GM12878 (cell line): Measurements from ENCODE around the gene UGT3A2. TPM values are rescaled to one million over a fixed set of nuclear protein-coding genes. Genes with fewer than 3 reads are reported as not detected.

Experiments
- ATAC-seq: fragments of 200-7000 bp; cut with Tn5 transposase; 3 replicates; pipeline ENCODE4 v1.9.1; 2020; ENCODE audit warnings: mild to moderate bottlenecking, moderate library complexity
- BruUV-seq: library from RNA; stranded (reverse); fragments of 400-500 nt; replicated peaks from 2 replicates; lab custom pipeline; 2021; lab: Mats Ljungman, UMichigan
- CTCF ChIA-PET: fragments of 300-600 bp; sonication (Branson Sonifier 250); formaldehyde crosslinking; extraction: SDS; loops from one replicate; lab custom pipeline; 2021; ENCODE audit warnings: inconsistent platforms; lab: Yijun Ruan, JAX
- POLR2A ChIA-PET: fragments of 350-600 bp; formaldehyde crosslinking; extraction: SDS; loops from one replicate; lab custom pipeline; 2021; ENCODE audit warnings: inconsistent platforms; lab: Charles Lee
- RAD21 ChIA-PET: fragments of 300-600 bp; sonication (Branson Sonifier 250); formaldehyde crosslinking; loops from one replicate; lab custom pipeline; 2023; ENCODE audit warnings: antibody characterized with exemption; ENCODE audit not compliant: unreplicated experiment; lab: Charles Lee
- SMC1A ChIA-PET: fragments of 300-600 bp; sonication (Branson Sonifier 250); formaldehyde crosslinking; loops from one replicate; lab custom pipeline; 2023; ENCODE audit not compliant: unreplicated experiment, uncharacterized antibody; lab: Charles Lee
- DNase-seq: peaks from one replicate; pipeline ENCODE4 v3.0.0-alpha.2; 2011; ENCODE audit warnings: low read depth, low spot score
- FAIRE-seq: peaks from 3 replicates; lab custom pipeline; 2011; peaks lifted over from hg19 to GRCh38; lab: Jason Lieb, UNC
- H2AFZ ChIP-seq: 2 replicates; pipeline ENCODE4 v1.6.0; 2011; ENCODE audit warnings: low read depth, low read length, control low read depth; ENCODE audit not compliant: control insufficient read depth
- H3K27ac ChIP-seq: 2 replicates; pipeline ENCODE4 v1.5.1; 2011; ENCODE audit warnings: control low read depth; ENCODE audit not compliant: control insufficient read depth, insufficient read depth
- H3K27me3 ChIP-seq, 2 experiments: replicated peaks in 1 of 2; 2 replicates each; pipeline versions ENCODE4 v1.6.0 to v1.6.1; 2011; ENCODE audit warnings: low read length in 1 of 2; ENCODE audit not compliant: control insufficient read depth in 2 of 2, insufficient read depth in 2 of 2
- H3K36me3 ChIP-seq, 2 experiments: 2 replicates each; pipeline ENCODE4 v1.5.1; 2011; ENCODE audit warnings: low read length in 1 of 2; ENCODE audit not compliant: control insufficient read depth in 2 of 2, insufficient read depth in 2 of 2
- H3K4me1 ChIP-seq: 2 replicates; pipeline ENCODE4 v1.6.1; 2011; ENCODE audit warnings: mild to moderate bottlenecking, low read length, moderate library complexity, mixed read lengths; ENCODE audit not compliant: control insufficient read depth, insufficient read depth
- H3K4me2 ChIP-seq: 2 replicates; pipeline ENCODE4 v1.6.0; 2011; ENCODE audit warnings: control low read depth; ENCODE audit not compliant: control insufficient read depth, insufficient read depth
- H3K4me3 ChIP-seq: fragments of 200-600 bp; sonication (generic); 2 replicates; pipeline ENCODE4 v1.5.1; 2016
- H3K79me2 ChIP-seq: 2 replicates; pipeline ENCODE4 v1.6.0; 2011; ENCODE audit warnings: low read length; ENCODE audit not compliant: control insufficient read depth, insufficient read depth
- H3K9ac ChIP-seq: 2 replicates; pipeline ENCODE4 v1.8.0; 2011; ENCODE audit warnings: low read length, control low read depth, mixed read lengths; ENCODE audit not compliant: control insufficient read depth, insufficient read depth
- H3K9me3 ChIP-seq: replicated peaks from 3 replicates; pipeline ENCODE4 v1.5.1; 2011; ENCODE audit warnings: mild to moderate bottlenecking, low read length; ENCODE audit not compliant: control insufficient read depth, insufficient read depth
- H4K20me1 ChIP-seq: 2 replicates; pipeline ENCODE4 v1.6.0; 2011; ENCODE audit not compliant: control insufficient read depth, insufficient read depth
- ATF7 ChIP-seq: fragments of 450-650 bp; IDR thresholded peaks from 2 replicates; pipeline ENCODE4 v1.6.1; 2016; ENCODE audit warnings: low read depth, mild to moderate bottlenecking
- CHD4 ChIP-seq: fragments of 200-600 bp; sonication (generic); IDR thresholded peaks from 2 replicates; pipeline ENCODE4 v1.6.1; 2016; ENCODE audit warnings: mild to moderate bottlenecking
- FOXM1 ChIP-seq: IDR thresholded peaks from 2 replicates; pipeline ENCODE4 v1.6.1; 2012; ENCODE audit warnings: low read depth, mild to moderate bottlenecking, inconsistent platforms, low read length, moderate library complexity
- IRF4 ChIP-seq: IDR thresholded peaks from 2 replicates; pipeline ENCODE4 v1.6.1; 2011; ENCODE audit warnings: low read depth, low read length
- JUND ChIP-seq: IDR thresholded peaks from 2 replicates; pipeline ENCODE4 v1.6.1; 2012; ENCODE audit warnings: low read depth, mild to moderate bottlenecking, low read length, improper control_type of control experiment, moderate library complexity
- MYC ChIP-seq: IDR thresholded peaks from 2 replicates; pipeline ENCODE4 v1.6.1; 2011; ENCODE audit warnings: mild to moderate bottlenecking, low read length, moderate library complexity, inconsistent platforms; ENCODE audit not compliant: insufficient read depth, insufficient replicate concordance, insufficient read length, severe bottlenecking
- POLR2A ChIP-seq: IDR thresholded peaks from 2 replicates; pipeline ENCODE4 v1.6.1; 2011; ENCODE audit warnings: low read depth, mild to moderate bottlenecking, low read length
- POU2F2 ChIP-seq: IDR thresholded peaks from 3 replicates; pipeline ENCODE4 v1.6.1; 2011; ENCODE audit warnings: low read depth, mild to moderate bottlenecking, low read length, borderline replicate concordance
- SP1 ChIP-seq: IDR thresholded peaks from one replicate; pipeline ENCODE4 v1.6.1; 2011; ENCODE audit warnings: low read depth, low read length
- STAT1 ChIP-seq: fragments of 450-650 bp; conservative IDR thresholded peaks from 2 replicates; pipeline ENCODE4 v1.6.1; 2014; ENCODE audit warnings: antibody characterized with exemption, mild to moderate bottlenecking
- STAT3 ChIP-seq: IDR thresholded peaks from 2 replicates; pipeline ENCODE4 v1.6.1; 2011; ENCODE audit warnings: low read depth, low read length, improper control_type of control experiment
- SUPT20H ChIP-seq: IDR thresholded peaks from 2 replicates; pipeline ENCODE4 v1.6.1; 2011; ENCODE audit warnings: low read depth, mild to moderate bottlenecking, low read length, moderate library complexity, borderline replicate concordance; ENCODE audit not compliant: control insufficient read depth
- ZBED1 ChIP-seq: IDR thresholded peaks from 2 replicates; pipeline ENCODE4 v1.6.1; 2016; ENCODE audit warnings: borderline replicate concordance
- ZSCAN29 ChIP-seq: fragments of 450-650 bp; IDR thresholded peaks from 2 replicates; pipeline ENCODE4 v1.6.1; 2017; ENCODE audit warnings: mild to moderate bottlenecking, moderate library complexity
- WGBS: methylation state at CpG from one replicate; pipeline ENCODE4 v1.1.6; 2016; ENCODE audit warnings: low lambda C conversion rate; ENCODE audit not compliant: insufficient replicate concordance, insufficient coverage; ENCODE audit errors: missing lambda C conversion rate; 5-methylcytosine and 5-hydroxymethylcytosine counted together
- in situ Hi-C: fragments of 300-500 bp; cut with MboI; formaldehyde crosslinking; loops from 9 replicates; pipeline ENCODE4 v1.14.3; 2018; ENCODE audit warnings: mixed read lengths
- intact Hi-C: fragments of 100-400 bp; cut with micrococcal nuclease; formaldehyde crosslinking; loops from one replicate; pipeline ENCODE4 v1.14.2; 2022; ENCODE audit not compliant: unreplicated experiment
- polyA plus RNA-seq, 11 experiments: library from polyadenylated mRNA; depleted of rRNA in 4 of 11; unstranded in 6 of 11; stranded (reverse) in 5 of 11; fragments of >200 nt; fragmentation: Nextera tagmentation in 4 of 11; fragmentation: Illumina TruSeq in 1 of 11; extraction: Ambion mirVana in 4 of 11; extraction: Trizol in 1 of 11; gene quantifications; 1 replicate in 1 of 11; 2 replicates in 10 of 11; pipeline versions ENCODE4 v1.2.1 to v1.2.3, GENCODE V29; 2011 to 2016; ENCODE audit warnings: inconsistent platforms in 2 of 11, missing spikeins in 2 of 11, low read depth in 1 of 11
- total RNA-seq, 4 experiments: library from RNA; depleted of rRNA in 3 of 4; stranded (reverse); fragments of >200 nt in 3 of 4; fragmentation: Illumina TruSeq in 1 of 4; extraction: Trizol in 1 of 4; gene quantifications; 2 replicates each; pipeline versions ENCODE4 v1.2.1 to v1.2.3, GENCODE V29; 2013 to 2021
- TF ChIP-seq, protein P1 (sequence below): fragments of 450-650 bp; IDR thresholded peaks from 2 replicates; pipeline ENCODE4 v1.6.1; 2018; ENCODE audit warnings: mild to moderate bottlenecking, low read depth, moderate library complexity; ENCODE audit not compliant: partially characterized antibody
- TF ChIP-seq, protein P2 (sequence below), 3 experiments: IDR thresholded peaks in 2 of 3; conservative IDR thresholded peaks in 1 of 3; 2 replicates each; pipeline ENCODE4 v1.5.1; 2011; ENCODE audit warnings: low read depth in 3 of 3, low read length in 3 of 3, mild to moderate bottlenecking in 3 of 3, control low read depth in 2 of 3, moderate library complexity in 2 of 3, inconsistent platforms in 1 of 3, mixed read lengths in 1 of 3; ENCODE audit not compliant: control insufficient read depth in 2 of 3, insufficient read depth in 1 of 3; ENCODE audit errors: extremely low read depth in 1 of 3
- TF ChIP-seq, protein P3 (sequence below): fragments of 450-650 bp; IDR thresholded peaks from 2 replicates; pipeline ENCODE4 v1.6.1; 2014; ENCODE audit warnings: mild to moderate bottlenecking

Gene UGT3A2
- total and polyA plus RNA-seq, 10 of the 15 experiments (the other 5 are each of a cell fraction or from before 2014, with no cell fraction given) = 0.02 to 0.50 (median 0.09) TPM; not detected in 7

DNA sequence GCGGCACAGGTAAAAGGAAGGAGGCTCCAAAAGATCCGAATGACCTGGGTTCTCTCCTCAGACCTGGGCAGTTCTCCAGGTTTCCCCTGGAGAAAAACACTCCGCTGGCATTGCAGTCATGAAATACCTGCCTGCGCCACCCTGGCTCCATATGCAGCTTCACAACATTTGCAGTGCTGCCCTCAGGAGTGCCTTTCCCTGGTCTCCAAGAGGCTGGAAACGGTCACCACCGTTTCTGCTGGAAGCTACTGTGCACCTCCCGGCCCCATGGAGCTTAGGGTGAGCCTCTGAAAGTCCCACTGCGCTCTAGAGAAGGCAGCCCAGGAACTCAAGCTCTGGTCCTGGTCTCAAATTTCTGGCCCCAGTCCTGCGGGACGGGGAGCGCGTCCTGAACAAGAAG lies 76.2 kb downstream of the UGT3A2 start:
- Histone ChIP-seq H3K4me2 (no peak overlapping the region), H2AFZ (no peak overlapping the region), H3K27ac (no peak overlapping the region), H4K20me1 (no peaks in the 10 kb centered on the region), H3K27me3 (no peaks in the 10 kb centered on the region; a peak in 1 of 4 replicates), H3K9ac (no peak overlapping the region), H3K4me1 (no peaks in the 10 kb centered on the region), H3K9me3 (no peaks in the 10 kb centered on the region), H3K79me2 (no peaks in the 10 kb centered on the region), H3K36me3 (no peaks in the 10 kb centered on the region)
- intact Hi-C loops (no loop called here), in situ Hi-C loops (no loop called here)
- ATAC-seq (no peak), DNase-seq (no peak)
- no TSS peak for BruUV-seq
- RAD21 ChIA-PET = no interaction called here
- WGBS = 40% methylated on average over 10 of the region's 12 CpGs
- CTCF ChIA-PET = no interaction called here
- SMC1A ChIA-PET = no interaction called here
- TF ChIP-seq ZBED1 = no peak
- TF ChIP-seq JUND = no peak
- TF ChIP-seq, protein P1, sequence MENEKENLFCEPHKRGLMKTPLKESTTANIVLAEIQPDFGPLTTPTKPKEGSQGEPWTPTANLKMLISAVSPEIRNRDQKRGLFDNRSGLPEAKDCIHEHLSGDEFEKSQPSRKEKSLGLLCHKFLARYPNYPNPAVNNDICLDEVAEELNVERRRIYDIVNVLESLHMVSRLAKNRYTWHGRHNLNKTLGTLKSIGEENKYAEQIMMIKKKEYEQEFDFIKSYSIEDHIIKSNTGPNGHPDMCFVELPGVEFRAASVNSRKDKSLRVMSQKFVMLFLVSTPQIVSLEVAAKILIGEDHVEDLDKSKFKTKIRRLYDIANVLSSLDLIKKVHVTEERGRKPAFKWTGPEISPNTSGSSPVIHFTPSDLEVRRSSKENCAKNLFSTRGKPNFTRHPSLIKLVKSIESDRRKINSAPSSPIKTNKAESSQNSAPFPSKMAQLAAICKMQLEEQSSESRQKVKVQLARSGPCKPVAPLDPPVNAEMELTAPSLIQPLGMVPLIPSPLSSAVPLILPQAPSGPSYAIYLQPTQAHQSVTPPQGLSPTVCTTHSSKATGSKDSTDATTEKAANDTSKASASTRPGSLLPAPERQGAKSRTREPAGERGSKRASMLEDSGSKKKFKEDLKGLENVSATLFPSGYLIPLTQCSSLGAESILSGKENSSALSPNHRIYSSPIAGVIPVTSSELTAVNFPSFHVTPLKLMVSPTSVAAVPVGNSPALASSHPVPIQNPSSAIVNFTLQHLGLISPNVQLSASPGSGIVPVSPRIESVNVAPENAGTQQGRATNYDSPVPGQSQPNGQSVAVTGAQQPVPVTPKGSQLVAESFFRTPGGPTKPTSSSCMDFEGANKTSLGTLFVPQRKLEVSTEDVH = no peak
- no peak for TF ChIP-seq CHD4
- TF ChIP-seq ATF7 = no peak
- no peak for TF ChIP-seq POLR2A
- TF ChIP-seq SP1 = no peak
- no peak for TF ChIP-seq FOXM1
- no peak for TF ChIP-seq STAT3
- TF ChIP-seq, protein P2, sequence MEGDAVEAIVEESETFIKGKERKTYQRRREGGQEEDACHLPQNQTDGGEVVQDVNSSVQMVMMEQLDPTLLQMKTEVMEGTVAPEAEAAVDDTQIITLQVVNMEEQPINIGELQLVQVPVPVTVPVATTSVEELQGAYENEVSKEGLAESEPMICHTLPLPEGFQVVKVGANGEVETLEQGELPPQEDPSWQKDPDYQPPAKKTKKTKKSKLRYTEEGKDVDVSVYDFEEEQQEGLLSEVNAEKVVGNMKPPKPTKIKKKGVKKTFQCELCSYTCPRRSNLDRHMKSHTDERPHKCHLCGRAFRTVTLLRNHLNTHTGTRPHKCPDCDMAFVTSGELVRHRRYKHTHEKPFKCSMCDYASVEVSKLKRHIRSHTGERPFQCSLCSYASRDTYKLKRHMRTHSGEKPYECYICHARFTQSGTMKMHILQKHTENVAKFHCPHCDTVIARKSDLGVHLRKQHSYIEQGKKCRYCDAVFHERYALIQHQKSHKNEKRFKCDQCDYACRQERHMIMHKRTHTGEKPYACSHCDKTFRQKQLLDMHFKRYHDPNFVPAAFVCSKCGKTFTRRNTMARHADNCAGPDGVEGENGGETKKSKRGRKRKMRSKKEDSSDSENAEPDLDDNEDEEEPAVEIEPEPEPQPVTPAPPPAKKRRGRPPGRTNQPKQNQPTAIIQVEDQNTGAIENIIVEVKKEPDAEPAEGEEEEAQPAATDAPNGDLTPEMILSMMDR (IDR thresholded peaks at IDR 0.05 in 2 of 3, conservative IDR thresholded peaks at IDR 0.05 in 1 of 3; ENCODE audit: control insufficient read depth in 2 of 3, extremely low read depth in 1 of 3, insufficient read depth in 1 of 3, low read depth in 3 of 3, low read length in 3 of 3) = no peak
- no peak for TF ChIP-seq SUPT20H
- no peak for TF ChIP-seq POU2F2
- no peak for TF ChIP-seq IRF4
- no peak for TF ChIP-seq STAT1
- TF ChIP-seq, protein P3, sequence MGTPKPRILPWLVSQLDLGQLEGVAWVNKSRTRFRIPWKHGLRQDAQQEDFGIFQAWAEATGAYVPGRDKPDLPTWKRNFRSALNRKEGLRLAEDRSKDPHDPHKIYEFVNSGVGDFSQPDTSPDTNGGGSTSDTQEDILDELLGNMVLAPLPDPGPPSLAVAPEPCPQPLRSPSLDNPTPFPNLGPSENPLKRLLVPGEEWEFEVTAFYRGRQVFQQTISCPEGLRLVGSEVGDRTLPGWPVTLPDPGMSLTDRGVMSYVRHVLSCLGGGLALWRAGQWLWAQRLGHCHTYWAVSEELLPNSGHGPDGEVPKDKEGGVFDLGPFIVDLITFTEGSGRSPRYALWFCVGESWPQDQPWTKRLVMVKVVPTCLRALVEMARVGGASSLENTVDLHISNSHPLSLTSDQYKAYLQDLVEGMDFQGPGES = no peak
- no peak for TF ChIP-seq MYC
- TF ChIP-seq ZSCAN29 = no peak
- TF ChIP-seq, all 136 proteins: peak for 0
- POLR2A ChIA-PET = no interaction called here
- no peak for FAIRE-seq
- H3K4me3 ChIP-seq = no peak overlapping the region
